ENCODE measurements around the gene KCNK17. TPM values are rescaled to one million over a fixed set of nuclear protein-coding genes. Genes with fewer than 3 reads are reported as not detected.

The KCNK17 gene
- total RNA-seq, 1 experiment from 2014 or later: 1.2 TPM

DNA sequence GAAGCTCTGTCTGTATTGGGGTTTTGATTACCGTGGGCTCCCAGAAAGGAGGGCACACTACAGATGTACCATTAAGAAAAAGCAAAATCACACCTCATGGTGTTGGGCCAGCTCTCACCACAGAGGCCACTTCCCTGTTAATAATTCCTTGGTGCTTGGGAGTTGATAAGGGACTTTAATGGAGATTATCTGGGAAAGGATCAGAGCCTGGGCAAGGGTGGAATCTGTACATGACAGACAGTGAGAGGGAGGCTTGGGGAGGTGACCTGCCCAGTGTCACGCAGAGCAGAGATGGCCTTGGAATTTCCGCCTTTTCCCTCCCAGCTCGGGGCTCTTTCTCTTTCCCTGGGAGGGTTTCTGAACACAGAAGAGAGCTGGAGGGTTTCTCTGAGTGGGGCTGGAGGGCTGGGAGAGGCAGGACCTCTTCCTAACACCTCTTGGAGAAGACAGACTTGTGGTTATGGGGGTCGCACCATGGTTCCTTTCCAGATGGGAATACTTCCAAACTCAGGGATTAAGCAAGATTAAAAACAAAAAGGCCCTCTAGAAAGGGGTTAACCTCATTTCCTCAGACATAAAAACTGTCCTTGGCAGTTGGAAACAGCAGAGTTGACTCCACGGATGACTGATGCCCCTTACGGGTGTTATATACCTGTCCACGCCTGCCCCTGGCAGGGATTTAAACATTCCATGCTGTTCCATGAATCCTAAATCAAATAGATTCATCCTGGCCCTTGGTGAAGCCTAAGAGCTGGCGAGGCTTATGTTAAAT lies 25.1 kb upstream of the KCNK17 start:
- no peak overlapping the region for H2BK20ac ChIP-seq (ENCODE audit: low read depth, low read length, poor library complexity, severe bottlenecking)
- no peaks in the 10 kb centered on the region; the same call in 1 of the 2 replicates for H3K4me1 ChIP-seq (ENCODE audit: insufficient read depth, low read length)
- Mint-ChIP-seq H3K4me1 (peaks cover 27 to 40% of the 10 kb centered on the region in 2 experiments), H3K9me3 (no peaks in the 10 kb centered on the region), H3K27ac (peak overlapping the region in 1 of 3 experiments; percentile 28; a peak in 1 of 7 replicates), H3K4me3 (no peak overlapping the region), H3K27me3 (ENCODE audit: low read depth) (peaks cover 9% of the 10 kb centered on the region), H3K36me3 (ENCODE audit: insufficient read depth in 1 of 3, low read depth in 3 of 3) (no peaks in the 10 kb centered on the region; a peak in 1 of 7 replicates)
- H2AFZ ChIP-seq (ENCODE audit: low read length): no peak overlapping the region
- H4K8ac ChIP-seq (replicated peaks; ENCODE audit: insufficient read length, low read depth, low read length): no peak overlapping the region
- no peaks in the 10 kb centered on the region for H3K27me3 ChIP-seq (ENCODE audit: insufficient read depth, low read length)
- DNase-seq: no peak
- no peaks in the 10 kb centered on the region for H3K9me3 ChIP-seq (ENCODE audit: control insufficient read depth, low read depth, low read length)
- H4K5ac ChIP-seq (ENCODE audit: insufficient read length, low read depth, low read length): no peak overlapping the region
- H3K4me2 ChIP-seq (ENCODE audit: insufficient read depth, insufficient read length, low read length): no peak overlapping the region
- H3K79me2 ChIP-seq (ENCODE audit: insufficient read depth, low read length): no peaks in the 10 kb centered on the region
- no peak overlapping the region for H3K27ac ChIP-seq (ENCODE audit: insufficient read length, low read depth, low read length)
- H4K20me1 ChIP-seq (ENCODE audit: control insufficient read depth, insufficient read depth, insufficient read length): no peaks in the 10 kb centered on the region
- no peak overlapping the region for H3K18ac ChIP-seq (ENCODE audit: insufficient read length, low read depth, low read length)
- no peak overlapping the region for H2BK15ac ChIP-seq (ENCODE audit: low read depth, low read length)
- H3T11ph ChIP-seq (ENCODE audit: low read length): no peak overlapping the region
- H2BK120ac ChIP-seq (ENCODE audit: low read depth, low read length, poor library complexity, severe bottlenecking): no peak overlapping the region
- H2BK12ac ChIP-seq (ENCODE audit: insufficient read length, low read depth, low read length): no peak overlapping the region
- no peaks in the 10 kb centered on the region for H3K79me1 ChIP-seq (ENCODE audit: insufficient read depth, low read depth, low read length, poor library complexity, severe bottlenecking)
- H3K14ac ChIP-seq (ENCODE audit: insufficient read depth, low read length): no peak overlapping the region
- H3K23ac ChIP-seq (ENCODE audit: insufficient read length, low read depth, low read length): no peak overlapping the region
- H2AK5ac ChIP-seq (ENCODE audit: insufficient read length, low read length): no peak overlapping the region
- no peak overlapping the region for H3K56ac ChIP-seq (ENCODE audit: insufficient read length, low read depth, low read length)
- H3K23me2 ChIP-seq (ENCODE audit: insufficient read length, low read depth, low read length, poor library complexity, severe bottlenecking): no peaks in the 10 kb centered on the region
- H2BK5ac ChIP-seq (ENCODE audit: insufficient read length, low read length): no peak overlapping the region
- TF ChIP-seq, protein P1, sequence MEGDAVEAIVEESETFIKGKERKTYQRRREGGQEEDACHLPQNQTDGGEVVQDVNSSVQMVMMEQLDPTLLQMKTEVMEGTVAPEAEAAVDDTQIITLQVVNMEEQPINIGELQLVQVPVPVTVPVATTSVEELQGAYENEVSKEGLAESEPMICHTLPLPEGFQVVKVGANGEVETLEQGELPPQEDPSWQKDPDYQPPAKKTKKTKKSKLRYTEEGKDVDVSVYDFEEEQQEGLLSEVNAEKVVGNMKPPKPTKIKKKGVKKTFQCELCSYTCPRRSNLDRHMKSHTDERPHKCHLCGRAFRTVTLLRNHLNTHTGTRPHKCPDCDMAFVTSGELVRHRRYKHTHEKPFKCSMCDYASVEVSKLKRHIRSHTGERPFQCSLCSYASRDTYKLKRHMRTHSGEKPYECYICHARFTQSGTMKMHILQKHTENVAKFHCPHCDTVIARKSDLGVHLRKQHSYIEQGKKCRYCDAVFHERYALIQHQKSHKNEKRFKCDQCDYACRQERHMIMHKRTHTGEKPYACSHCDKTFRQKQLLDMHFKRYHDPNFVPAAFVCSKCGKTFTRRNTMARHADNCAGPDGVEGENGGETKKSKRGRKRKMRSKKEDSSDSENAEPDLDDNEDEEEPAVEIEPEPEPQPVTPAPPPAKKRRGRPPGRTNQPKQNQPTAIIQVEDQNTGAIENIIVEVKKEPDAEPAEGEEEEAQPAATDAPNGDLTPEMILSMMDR (conservative IDR thresholded peaks at IDR 0.05): no peak
- no CpG with 5 or more reads among the region's 9 CpGs for WGBS (ENCODE audit: extremely low coverage, insufficient read length, low lambda C conversion rate)
- H3K4ac ChIP-seq (ENCODE audit: low read depth, low read length): no peak overlapping the region
- no peak overlapping the region for H3K9ac ChIP-seq (ENCODE audit: extremely low read depth, insufficient read length, low read length)
- no peak overlapping the region for H4K91ac ChIP-seq (ENCODE audit: insufficient read length, low read depth, low read length)

Measured in H9 (cell line).